Glomerular visceral epithelial cell (primary cell): Measurements from ENCODE around the gene PRRG2.
A peak's percentile ranks its signal among the peaks of the same experiment; 100 is the strongest.

Experiments used
- DNase-seq: peaks from one replicate; pipeline ENCODE4 v3.0.0-alpha.2; 2016; ENCODE audit errors: extremely low spot score

Gene PRRG2

GRCh38 chr19:49557641-49558325 lies 23.3 kb upstream of the PRRG2 start:
- no peak for DNase-seq

- DNase-seq = no peak
Observed at GRCh38 chr19:49558591-49558990, 22.5 kb upstream of the PRRG2 start.

GRCh38 chr19:49559443-49559842 lies 21.7 kb upstream of the PRRG2 start:
- DNase-seq = no peak

- DNase-seq = no peak
Observed at GRCh38 chr19:49559928-49560327, 21.2 kb upstream of the PRRG2 start.

DNA sequence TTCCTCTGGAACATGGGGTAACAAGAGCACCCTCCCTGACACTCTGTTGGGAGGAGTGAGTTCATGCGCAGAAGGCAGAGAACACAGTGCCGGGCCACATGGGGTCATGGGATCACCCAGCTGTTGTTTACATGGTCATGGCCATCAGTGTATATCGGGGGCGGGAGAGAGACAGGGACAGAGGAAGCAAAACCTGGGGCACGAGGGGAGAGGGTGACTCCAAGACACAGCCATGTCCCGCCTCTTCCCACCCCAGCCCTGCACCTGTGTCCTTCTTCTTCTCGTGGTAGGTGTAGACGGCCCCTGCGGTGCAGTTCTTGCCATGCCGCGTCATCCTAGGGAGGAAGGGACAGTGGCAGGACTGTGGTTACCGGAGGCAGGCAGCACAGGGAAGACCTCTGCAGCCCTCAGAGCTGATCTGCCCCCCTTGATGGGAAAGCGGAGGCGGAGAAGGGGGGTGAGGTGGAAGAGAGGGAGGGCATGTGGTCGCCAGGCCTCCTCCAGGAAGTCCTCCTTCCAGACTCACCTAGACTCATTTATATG lies 20.7 kb upstream of the PRRG2 start:
- DNase-seq = no peak

DNA sequence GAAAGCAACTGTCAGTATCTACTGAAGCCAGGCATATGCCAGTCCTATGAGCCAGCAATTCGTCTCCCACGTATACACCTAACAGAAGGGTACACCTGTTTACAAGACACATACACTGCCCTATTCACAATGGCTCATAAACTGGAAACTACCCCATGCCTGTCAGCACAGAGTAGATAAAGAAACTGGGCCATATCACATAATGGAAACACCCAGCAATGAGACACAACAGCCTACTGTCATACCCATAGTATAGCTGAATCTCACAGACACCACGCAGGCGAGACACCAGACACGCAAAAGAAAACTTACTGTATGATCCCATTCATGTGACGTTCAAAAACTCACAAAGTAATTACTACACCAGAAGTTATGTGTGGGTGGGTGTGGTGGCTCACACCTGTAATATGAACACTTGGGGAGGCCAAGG lies 16.5 kb upstream of the PRRG2 start:
- DNase-seq = no peak

GRCh38 chr19:49565261-49565660 lies 15.9 kb upstream of the PRRG2 start:
- DNase-seq = no peak

DNA sequence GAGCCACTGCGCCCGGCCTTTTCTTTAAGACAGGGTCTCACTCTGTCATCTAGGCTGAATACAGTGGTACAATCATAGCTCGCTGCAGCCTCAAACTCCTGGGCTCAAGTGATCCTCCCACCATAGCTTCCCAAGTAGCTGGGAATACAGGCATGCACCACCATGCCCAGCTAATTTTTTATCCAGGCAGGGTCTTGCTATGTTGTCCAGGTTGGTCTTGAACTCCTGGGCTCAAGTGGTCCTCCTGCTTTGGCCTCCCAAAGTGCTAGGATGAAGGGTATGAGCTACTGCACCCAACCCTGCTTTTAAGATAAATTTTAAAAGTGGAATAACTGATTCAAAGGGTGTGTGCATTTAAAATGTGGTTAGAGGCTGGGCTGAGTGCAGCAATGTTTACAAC lies 14.8 kb upstream of the PRRG2 start:
- no peak for DNase-seq

- DNase-seq = no peak
Observed at GRCh38 chr19:49567861-49568441, 13.2 kb upstream of the PRRG2 start.

- peak; percentile 82 for DNase-seq
Observed at GRCh38 chr19:49570138-49570856, 10.8 kb upstream of the PRRG2 start.

GRCh38 chr19:49570997-49571676 lies 10.0 kb upstream of the PRRG2 start:
- DNase-seq = no peak

GRCh38 chr19:49573009-49573408 lies 8.1 kb upstream of the PRRG2 start:
- DNase-seq = no peak

DNA sequence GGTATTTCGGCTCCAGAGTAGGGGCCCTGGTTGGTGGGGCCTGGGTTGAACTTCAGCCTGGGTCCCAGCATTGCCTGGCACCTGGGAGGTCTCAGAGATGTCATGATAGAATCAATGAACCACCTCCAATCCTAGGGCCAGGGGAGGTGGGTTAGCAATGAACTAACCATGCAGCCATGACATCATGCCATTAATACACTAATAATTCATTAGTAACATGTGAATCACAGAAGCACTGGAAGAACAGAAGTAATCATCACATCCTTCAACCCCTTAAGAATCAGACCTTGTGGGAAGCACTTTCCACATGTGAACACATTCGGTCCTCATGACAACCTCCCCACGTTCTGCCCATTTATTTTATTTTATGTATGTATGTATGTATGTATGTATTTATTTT lies 7.7 kb upstream of the PRRG2 start:
- DNase-seq = no peak

- DNase-seq = no peak
Observed at GRCh38 chr19:49574206-49574755, 6.8 kb upstream of the PRRG2 start.

DNA sequence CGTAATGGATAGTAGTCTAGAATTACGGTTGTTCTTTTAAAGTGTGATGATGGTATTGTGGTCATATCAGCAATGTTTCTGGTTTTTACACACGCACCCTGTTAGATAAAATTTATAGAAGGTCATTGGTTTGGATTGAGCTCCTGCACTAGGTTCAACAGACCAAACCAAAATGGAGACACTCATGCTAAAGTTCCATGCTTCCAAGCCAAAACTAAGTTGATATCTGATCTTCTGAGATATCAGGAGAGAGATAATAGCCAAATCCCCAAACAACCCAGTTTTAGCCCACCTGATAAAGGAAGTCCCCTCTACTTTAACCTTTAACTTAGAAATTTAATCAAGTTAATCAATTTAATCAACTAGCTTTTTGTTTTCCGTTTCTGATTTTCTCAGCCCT lies 1.9 kb upstream of the PRRG2 start:
- no peak for DNase-seq

GRCh38 chr19:49579947-49580263 lies 1.2 kb upstream of the PRRG2 start:
- no peak for DNase-seq

GRCh38 chr19:49580264-49581006 lies 681 bp upstream of the PRRG2 start, which contains the start of gene NOSIP:
NOSIP (minus strand) TSS chr19:49580556; CDS start chr19:49560691, 19,865 bp downstream.
- peak; percentile 97 for DNase-seq

DNA sequence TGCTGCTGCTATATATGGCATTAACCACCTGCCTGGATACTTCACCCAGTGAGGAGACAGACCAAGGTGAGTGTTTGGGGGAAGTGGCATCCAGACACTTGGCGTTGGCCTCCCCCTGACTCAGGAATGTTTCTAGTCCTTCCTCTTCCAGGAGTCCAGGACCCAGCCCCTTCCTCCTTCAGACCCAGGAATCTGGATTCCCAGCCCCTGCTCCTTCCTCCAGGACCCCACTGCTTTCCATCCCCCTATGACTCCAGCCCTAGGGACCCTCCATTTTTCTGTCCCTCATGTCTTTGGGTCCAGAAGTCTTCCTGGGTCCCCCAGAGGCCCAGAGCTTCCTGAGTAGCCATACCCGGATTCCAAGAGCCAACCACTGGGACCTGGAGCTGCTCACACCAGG lies 2.1 kb downstream of the PRRG2 start:
- no peak for DNase-seq

- DNase-seq = no peak
Observed at GRCh38 chr19:49585023-49585422, 3.9 kb downstream of the PRRG2 start.

DNA sequence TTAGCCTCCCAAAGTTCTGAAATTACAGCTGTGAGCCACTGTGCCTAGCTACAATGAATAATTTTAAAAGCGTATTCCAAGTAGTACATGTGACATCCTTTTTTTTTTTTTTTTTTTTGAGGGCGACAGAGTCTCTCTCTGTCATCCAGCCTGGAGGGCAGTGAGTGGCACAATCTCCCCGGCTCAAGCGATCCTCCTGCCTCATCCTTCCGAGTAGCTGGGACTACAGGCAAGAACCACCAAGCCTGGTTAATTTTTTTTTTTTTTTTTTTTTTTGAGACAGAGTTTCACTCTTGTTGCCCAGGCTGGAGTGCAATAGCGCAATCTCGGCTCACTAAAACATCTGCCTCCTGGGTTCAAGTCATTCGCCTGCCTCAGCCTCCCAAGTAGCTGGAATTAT lies 6.1 kb downstream of the PRRG2 start:
- DNase-seq = no peak

DNA sequence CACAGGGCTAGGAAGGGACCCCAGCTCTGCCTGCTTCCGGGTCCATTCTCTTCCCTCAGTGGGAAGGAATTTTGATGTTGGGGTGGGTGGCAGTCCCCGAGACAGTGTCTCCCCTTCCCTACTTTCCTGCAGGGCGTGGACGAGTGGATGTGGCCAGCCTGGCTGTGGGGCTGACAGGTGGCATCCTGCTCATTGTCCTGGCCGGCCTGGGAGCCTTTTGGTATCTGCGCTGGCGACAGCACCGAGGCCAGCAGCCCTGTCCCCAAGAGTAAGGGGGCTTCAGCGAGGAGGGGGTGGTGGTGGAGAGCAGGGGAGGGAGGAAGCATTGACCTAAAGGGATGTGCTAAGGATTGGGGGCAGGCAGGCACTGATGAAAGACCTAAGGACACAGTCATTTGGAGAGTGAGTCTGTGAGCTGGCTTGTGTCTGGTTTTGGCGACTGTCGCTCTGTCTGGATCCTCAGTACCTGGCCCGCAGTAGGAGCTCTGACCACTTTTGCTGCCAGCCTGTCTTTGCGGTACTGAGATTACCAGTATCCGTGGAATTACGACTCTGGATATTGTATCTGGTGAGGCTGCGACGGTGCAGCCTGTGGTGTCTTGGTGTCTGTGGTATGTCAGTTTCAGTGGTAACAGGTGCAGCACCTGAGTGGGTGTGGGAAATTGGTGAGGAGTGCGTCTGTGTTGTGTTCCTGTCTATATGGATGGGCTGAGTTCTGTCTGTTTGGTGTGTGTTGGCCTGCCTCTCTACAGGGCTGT lies 7.4 kb downstream of the PRRG2 start:
- no peak for DNase-seq
